Mononuclear cell (primary cell): Measurements from ENCODE around the gene PCDHA8. TPM values are rescaled to one million over a fixed set of nuclear protein-coding genes. Genes with fewer than 3 reads are reported as not detected.

Experiments
- H3K27me3 ChIP-seq: 2 replicates; pipeline ENCODE4 v1.6.0; 2011; ENCODE audit warnings: low read length, control low read depth; ENCODE audit not compliant: insufficient read depth
- H3K4me1 ChIP-seq: 2 replicates; pipeline ENCODE4 v1.5.1; 2011; ENCODE audit warnings: mild to moderate bottlenecking, low read length, control low read depth; ENCODE audit not compliant: insufficient read depth
- H3K4me3 ChIP-seq: 2 replicates; pipeline ENCODE4 v1.5.1; 2011; ENCODE audit warnings: mild to moderate bottlenecking, low read length, moderate library complexity
- H3K9me3 ChIP-seq: 2 replicates; pipeline ENCODE4 v1.5.1; 2011; ENCODE audit warnings: low read depth, mild to moderate bottlenecking, control low read depth, low read length
- total RNA-seq: library from RNA; depleted of rRNA; stranded (reverse); fragments of >200 nt; gene quantifications from one replicate; pipeline ENCODE4 v1.2.3, GENCODE V29; 2012

Gene PCDHA8
- total RNA-seq, 1 donor = not detected

DNA sequence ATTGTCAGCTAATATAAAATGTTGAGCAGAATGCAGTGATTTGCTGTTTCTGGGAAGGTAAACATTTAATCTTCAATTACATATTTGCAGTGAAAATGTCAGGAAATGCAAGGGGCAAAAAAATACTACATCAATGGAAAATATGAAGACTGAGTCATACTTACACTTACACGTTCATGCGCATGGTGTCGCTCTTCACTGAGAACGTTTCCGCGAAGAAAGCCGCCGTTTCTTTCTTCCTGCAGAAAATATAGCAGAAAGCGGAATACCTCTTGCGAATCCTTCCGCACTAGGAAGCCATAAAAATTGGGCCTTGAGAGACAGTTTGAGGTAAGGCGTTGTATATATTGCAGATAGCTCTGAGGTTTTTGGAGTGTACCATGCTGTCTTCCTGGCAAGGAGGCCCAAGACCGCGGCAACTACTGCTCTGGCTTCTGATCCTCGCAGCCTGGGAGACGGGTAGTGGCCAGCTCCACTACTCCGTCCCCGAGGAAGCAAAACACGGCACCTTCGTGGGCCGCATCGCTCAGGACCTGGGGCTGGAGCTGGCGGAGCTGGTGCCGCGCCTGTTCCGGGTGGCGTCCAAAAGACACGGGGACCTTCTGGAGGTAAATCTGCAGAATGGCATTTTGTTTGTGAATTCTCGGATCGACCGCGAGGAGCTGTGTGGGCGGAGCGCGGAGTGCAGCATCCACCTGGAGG, 41.1 kb downstream of the PCDHA8 start, which contains the start of gene PCDHA13:
TSS of gene PCDHA13 (plus strand) at position 236 of the 702 bp plus-strand sequence. CDS start at position 381, 145 bp downstream.
- no peaks in the 10 kb centered on the region for H3K4me1 ChIP-seq
- peaks cover 7% of the 10 kb centered on the region for H3K9me3 ChIP-seq
- peaks cover 37% of the 10 kb centered on the region for H3K27me3 ChIP-seq
- H3K4me3 ChIP-seq = no peak within 1 kb of the TSS

DNA sequence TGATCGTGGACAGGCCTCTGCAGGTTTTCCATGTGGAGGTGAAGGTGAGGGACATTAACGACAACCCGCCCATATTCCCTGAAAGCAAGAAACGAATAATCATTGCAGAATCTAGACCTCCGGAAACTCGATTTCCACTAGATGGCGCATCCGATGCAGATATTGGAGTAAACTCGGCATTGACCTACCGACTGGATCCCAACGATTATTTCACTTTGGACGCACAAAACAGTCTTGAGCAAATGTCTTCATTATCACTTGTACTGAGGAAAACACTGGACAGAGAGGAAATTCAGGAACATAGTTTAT, 41.6 kb downstream of the PCDHA8 start:
- Histone ChIP-seq H3K9me3 (peaks cover 7% of the 10 kb centered on the region), H3K27me3 (peaks cover 37% of the 10 kb centered on the region), H3K4me3 (no peak overlapping the region), H3K4me1 (no peaks in the 10 kb centered on the region)

DNA sequence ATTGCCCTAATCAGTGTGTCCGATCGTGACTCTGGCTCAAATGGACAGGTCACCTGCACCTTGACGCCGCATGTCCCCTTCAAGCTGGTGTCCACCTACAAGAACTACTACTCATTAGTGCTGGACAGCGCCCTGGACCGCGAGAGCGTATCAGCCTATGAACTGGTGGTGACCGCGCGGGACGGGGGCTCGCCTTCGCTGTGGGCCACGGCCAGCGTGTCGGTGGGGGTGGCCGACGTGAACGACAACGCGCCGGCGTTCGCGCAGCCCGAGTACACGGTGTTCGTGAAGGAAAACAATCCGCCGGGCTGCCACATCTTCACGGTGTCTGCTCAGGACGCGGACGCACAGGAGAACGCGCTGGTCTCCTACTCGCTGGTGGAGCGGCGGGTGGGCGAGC, 42.4 kb downstream of the PCDHA8 start:
- H3K27me3 ChIP-seq = peaks cover 36% of the 10 kb centered on the region
- H3K4me1 ChIP-seq = no peaks in the 10 kb centered on the region
- no peak overlapping the region for H3K4me3 ChIP-seq
- peaks cover 7% of the 10 kb centered on the region for H3K9me3 ChIP-seq

DNA sequence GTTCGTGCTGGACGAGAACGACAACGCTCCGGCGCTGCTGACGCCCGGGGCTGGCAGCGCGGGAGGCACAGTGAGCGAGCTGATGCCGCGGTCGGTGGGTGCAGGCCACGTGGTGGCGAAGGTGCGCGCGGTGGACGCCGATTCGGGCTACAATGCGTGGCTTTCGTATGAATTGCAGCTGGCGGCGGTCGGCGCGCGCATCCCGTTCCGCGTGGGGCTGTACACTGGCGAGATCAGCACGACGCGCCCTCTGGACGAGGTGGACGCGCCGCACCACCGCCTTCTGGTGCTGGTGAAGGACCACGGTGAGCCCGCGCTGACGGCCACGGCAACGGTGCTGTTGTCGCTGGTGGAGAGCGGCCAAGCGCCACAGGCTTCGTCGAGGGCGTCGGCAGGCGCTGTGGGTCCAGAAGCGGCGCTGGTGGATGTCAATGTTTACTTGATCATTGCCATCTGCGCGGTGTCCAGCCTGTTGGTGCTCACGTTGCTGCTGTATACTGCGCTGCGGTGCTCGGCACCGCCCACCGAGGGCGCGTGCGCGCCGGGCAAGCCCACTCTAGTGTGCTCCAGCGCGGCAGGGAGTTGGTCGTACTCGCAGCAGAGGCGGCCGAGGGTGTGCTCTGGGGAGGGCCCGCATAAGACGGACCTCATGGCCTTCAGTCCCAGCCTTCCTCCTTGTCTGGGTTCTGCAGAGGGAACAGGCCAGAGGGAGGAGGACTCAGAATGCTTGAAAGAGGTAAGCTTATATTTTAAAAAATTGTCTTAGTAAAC, 43.1 kb downstream of the PCDHA8 start:
- no peak overlapping the region for H3K4me3 ChIP-seq
- peaks cover 29% of the 10 kb centered on the region for H3K27me3 ChIP-seq
- peaks cover 7% of the 10 kb centered on the region for H3K9me3 ChIP-seq
- no peaks in the 10 kb centered on the region for H3K4me1 ChIP-seq

Other genes starting within 250 kb of the PCDHA8 start
- gene CD14, start 208.0 kb upstream of the PCDHA8 start, total RNA-seq = 138 TPM
- 13.7 TPM for gene TMCO6, start 201.7 kb upstream of the PCDHA8 start, total RNA-seq
- 43.2 TPM for gene NDUFA2, start 193.6 kb upstream of the PCDHA8 start, total RNA-seq
- gene IK, start 193.4 kb upstream of the PCDHA8 start, total RNA-seq = 180 TPM
- 11.8 TPM for gene WDR55, start 176.3 kb upstream of the PCDHA8 start, total RNA-seq
- 0.31 TPM for gene DND1, start 167.6 kb upstream of the PCDHA8 start, total RNA-seq
- gene HARS1, start 149.8 kb upstream of the PCDHA8 start, total RNA-seq = 26.0 TPM
- 31.8 TPM for gene HARS2, start 149.7 kb upstream of the PCDHA8 start, total RNA-seq
- gene ZMAT2, start 140.7 kb upstream of the PCDHA8 start, total RNA-seq = 34.2 TPM
- not detected for gene PCDHA1, start 55.0 kb upstream of the PCDHA8 start, total RNA-seq
- not detected for gene PCDHA2, start 46.3 kb upstream of the PCDHA8 start, total RNA-seq
- gene PCDHA3, start 40.1 kb upstream of the PCDHA8 start, total RNA-seq = not detected
- not detected for gene PCDHA4, start 34.1 kb upstream of the PCDHA8 start, total RNA-seq
- gene PCDHA5, start 19.6 kb upstream of the PCDHA8 start, total RNA-seq = under 0.01 TPM
- not detected for gene PCDHA6, start 13.2 kb upstream of the PCDHA8 start, total RNA-seq
- not detected for gene PCDHA7, start 6.9 kb upstream of the PCDHA8 start, total RNA-seq
- gene PCDHA9, start 7.2 kb downstream of the PCDHA8 start, total RNA-seq = not detected
- gene PCDHA10, start 14.7 kb downstream of the PCDHA8 start, total RNA-seq = not detected
- gene PCDHA11, start 27.8 kb downstream of the PCDHA8 start, total RNA-seq = 0.10 TPM
- not detected for gene PCDHA12, start 34.1 kb downstream of the PCDHA8 start, total RNA-seq
- gene PCDHA13, start 40.9 kb downstream of the PCDHA8 start, total RNA-seq = not detected
- not detected for gene PCDHAC1, start 85.1 kb downstream of the PCDHA8 start, total RNA-seq
- gene PCDHAC2, start 125.3 kb downstream of the PCDHA8 start, total RNA-seq = not detected
- gene PCDHB1, start 210.2 kb downstream of the PCDHA8 start, total RNA-seq = under 0.01 TPM